ENCODE measurements around the gene SPTBN4.

DNA sequence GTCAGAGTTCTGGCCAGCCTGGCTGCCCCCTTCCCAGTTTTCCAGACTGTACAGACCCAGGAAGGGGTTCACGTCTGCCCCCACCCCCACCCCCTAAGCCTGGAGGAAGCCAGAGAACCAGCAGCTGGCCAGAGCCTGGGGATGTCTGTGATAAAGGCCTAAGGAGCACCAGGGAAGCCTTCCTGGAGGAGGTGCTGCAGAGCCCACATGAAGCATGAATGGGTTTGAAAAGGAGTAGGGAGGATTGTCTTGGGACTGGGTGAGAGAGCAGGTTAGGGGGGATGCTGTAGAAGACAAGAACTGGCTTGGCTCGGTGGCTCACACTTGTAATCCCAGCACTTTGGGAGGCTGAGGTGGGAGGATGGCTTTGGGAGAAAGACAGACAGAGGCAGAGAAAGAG lies 115.7 kb downstream of the SPTBN4 start:
- TF ChIP-seq POLR2A (IDR thresholded peaks at IDR 0.05) = no peak
- TF ChIP-seq, protein P1, sequence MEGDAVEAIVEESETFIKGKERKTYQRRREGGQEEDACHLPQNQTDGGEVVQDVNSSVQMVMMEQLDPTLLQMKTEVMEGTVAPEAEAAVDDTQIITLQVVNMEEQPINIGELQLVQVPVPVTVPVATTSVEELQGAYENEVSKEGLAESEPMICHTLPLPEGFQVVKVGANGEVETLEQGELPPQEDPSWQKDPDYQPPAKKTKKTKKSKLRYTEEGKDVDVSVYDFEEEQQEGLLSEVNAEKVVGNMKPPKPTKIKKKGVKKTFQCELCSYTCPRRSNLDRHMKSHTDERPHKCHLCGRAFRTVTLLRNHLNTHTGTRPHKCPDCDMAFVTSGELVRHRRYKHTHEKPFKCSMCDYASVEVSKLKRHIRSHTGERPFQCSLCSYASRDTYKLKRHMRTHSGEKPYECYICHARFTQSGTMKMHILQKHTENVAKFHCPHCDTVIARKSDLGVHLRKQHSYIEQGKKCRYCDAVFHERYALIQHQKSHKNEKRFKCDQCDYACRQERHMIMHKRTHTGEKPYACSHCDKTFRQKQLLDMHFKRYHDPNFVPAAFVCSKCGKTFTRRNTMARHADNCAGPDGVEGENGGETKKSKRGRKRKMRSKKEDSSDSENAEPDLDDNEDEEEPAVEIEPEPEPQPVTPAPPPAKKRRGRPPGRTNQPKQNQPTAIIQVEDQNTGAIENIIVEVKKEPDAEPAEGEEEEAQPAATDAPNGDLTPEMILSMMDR (IDR thresholded peaks at IDR 0.05) = no peak
- TF ChIP-seq POLR2AphosphoS5 (IDR thresholded peaks at IDR 0.05) = no peak

Measured in gastroesophageal sphincter (tissue), 3 donors.